HUES48 (cell line): ENCODE measurements around the gene AGBL4.

Experiments used
- H3K27ac ChIP-seq: one replicate; pipeline ENCODE4 v1.7.0; 2013; ENCODE audit warnings: low read depth, low read length, inconsistent platforms
- H3K27me3 ChIP-seq: 2 replicates; pipeline ENCODE4 v1.6.1; 2013; ENCODE audit warnings: mild to moderate bottlenecking, low read length; ENCODE audit not compliant: control insufficient read depth, insufficient read depth
- H3K36me3 ChIP-seq: 2 replicates; pipeline ENCODE4 v1.6.1; 2013; ENCODE audit warnings: low read length; ENCODE audit not compliant: control insufficient read depth, insufficient read depth
- H3K4me1 ChIP-seq: 2 replicates; pipeline ENCODE4 v1.6.1; 2013; ENCODE audit warnings: mild to moderate bottlenecking, low read length; ENCODE audit not compliant: control insufficient read depth, insufficient read depth
- H3K4me3 ChIP-seq: 2 replicates; pipeline ENCODE4 v1.5.1; 2013; ENCODE audit warnings: mild to moderate bottlenecking, low read depth, low read length
- H3K9ac ChIP-seq: 2 replicates; pipeline ENCODE4 v1.6.1; 2013; ENCODE audit warnings: mild to moderate bottlenecking, low read depth, low read length, moderate library complexity
- H3K9me3 ChIP-seq: 2 replicates; pipeline ENCODE4 v1.6.1; 2013; ENCODE audit warnings: low read length; ENCODE audit not compliant: control insufficient read depth, insufficient read depth

The AGBL4 gene

DNA sequence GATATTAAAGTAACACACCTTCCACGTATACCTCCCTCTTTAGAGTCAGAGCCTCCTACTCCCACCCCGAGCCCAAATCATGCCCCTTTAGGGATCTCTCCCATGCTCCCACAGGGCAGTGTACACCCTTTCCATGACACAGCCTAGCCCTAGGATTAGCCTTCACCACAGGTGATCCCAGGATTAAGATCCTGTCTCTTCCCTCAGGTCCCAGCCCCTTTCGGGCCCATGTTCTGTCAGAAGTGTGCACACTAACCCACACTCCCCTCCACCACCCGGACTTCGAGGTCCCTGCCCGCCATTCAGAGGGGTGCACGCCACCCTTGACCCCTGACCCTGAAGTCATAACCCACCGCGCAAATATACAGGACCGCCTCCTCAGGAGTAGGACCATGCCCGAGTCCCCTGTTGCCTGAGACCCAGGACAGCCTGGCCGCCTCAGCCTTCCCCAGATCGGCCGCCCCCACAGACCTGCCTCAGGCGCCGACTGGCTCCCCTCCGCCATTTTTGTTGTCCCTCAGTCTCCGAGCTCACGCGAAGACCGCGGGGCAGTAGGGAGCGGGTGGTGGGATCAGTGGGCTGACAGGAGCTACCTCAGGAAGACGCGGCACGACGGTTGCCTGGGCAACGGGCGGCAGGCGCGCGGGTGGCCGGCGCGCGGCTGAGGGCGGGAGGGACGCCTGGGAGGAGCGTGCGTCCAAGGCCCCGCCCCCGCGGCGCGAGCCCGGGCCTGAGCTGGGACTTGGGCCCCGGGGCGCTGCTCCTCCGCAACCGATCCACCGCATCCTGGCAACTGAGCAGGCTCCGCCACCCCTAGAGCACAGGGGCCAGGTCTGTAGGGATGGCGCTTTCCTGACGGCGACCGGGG lies at the start of gene AGBL4:
TSS of gene AGBL4 (minus strand) at position 663 of the 868 bp plus-strand sequence.
- Histone ChIP-seq H3K27me3 (peaks cover 27% of the 10 kb centered on the region), H3K4me1 (0 out of 2 replicates have a peak, but pooled peaks cover 5% of the 10 kb centered on the region), H3K9me3 (no peaks in the 10 kb centered on the region), H3K27ac (no peak within 1 kb of the TSS), H3K4me3 (peak within 1 kb of the TSS; percentile 73), H3K36me3 (no peaks in the 10 kb centered on the region), H3K9ac (no peak within 1 kb of the TSS; the same call in 1 of the 2 replicates)

DNA sequence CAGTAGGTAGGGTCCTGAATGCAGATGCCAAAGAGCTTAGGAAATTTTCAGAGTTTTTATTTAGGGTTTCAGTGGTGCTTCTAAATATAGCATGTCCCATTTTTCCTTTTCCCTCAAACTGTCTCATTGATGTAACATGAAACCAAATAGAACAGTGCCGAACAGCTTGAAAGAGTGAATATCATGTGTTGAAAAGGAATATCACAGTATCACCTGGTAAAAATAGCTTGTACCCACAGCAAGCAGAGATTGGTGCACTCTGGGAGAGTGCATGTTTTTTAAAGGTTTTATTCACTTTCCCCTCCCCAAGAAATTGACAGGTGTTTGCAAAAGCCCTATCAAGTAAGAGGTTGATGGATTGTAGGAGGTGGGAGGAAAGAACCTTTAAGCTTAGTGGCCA lies 43.1 kb upstream of the AGBL4 start:
- no peaks in the 10 kb centered on the region for H3K9me3 ChIP-seq

DNA sequence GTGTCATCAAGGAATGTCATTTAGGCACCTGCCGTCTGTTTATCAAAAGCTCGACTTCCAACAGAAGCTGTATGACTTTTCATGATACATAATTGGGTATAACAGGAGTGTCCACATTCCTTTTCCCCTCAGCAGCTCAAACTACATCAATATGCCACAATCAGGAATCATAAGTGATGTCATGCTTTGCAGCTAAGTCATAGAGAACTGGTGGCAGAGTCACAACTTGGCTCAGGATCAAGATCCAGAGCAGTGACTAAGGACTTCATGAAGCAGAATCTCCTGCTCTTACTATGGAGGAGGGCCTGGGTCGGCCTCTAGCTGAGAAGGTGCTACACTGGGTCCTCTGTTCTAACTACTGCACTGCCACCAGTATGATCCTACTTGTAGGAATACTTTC lies 36.5 kb upstream of the AGBL4 start:
- H3K9me3 ChIP-seq = no peaks in the 10 kb centered on the region

More for the DNA sequence above, 43.1 kb upstream of the AGBL4 start:
- no peak overlapping the region for H3K4me3 ChIP-seq
- H3K4me1 ChIP-seq = no peaks in the 10 kb centered on the region
- no peaks in the 10 kb centered on the region for H3K27me3 ChIP-seq
- H3K9ac ChIP-seq = no peak overlapping the region
- H3K36me3 ChIP-seq = no peaks in the 10 kb centered on the region
- no peak overlapping the region for H3K27ac ChIP-seq

DNA sequence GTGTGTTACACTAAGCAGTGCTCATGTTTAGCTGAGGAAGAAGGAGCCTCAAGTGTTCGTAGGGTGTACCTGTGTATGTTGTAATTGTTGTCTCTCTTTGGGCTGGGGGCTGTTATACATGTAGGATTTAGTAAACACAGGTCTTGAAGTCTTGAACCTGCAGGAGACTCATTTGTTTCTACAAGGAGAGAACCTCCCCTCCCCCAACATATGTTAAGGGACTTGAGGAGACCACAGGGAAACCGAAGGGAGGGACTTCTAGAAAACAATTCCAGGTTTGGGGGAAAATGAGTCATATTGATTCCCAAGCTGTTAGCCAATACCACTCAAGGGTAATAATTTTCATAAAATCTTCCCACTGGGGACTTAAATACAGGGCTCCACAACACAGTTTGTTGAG lies 25.0 kb upstream of the AGBL4 start:
- Histone ChIP-seq H3K4me3 (peak overlapping the region; percentile 55), H3K4me1 (peaks cover 11% of the 10 kb centered on the region; the same call in 1 of the 2 replicates), H3K27me3 (peaks cover 30% of the 10 kb centered on the region), H3K36me3 (no peaks in the 10 kb centered on the region), H3K27ac (no peak overlapping the region), H3K9ac (peak overlapping the region; percentile 58), H3K9me3 (no peaks in the 10 kb centered on the region)

More for the DNA sequence above, 36.5 kb upstream of the AGBL4 start:
- Histone ChIP-seq H3K4me1 (no peaks in the 10 kb centered on the region), H3K27ac (no peak overlapping the region), H3K4me3 (no peak overlapping the region), H3K27me3 (no peaks in the 10 kb centered on the region), H3K36me3 (no peaks in the 10 kb centered on the region), H3K9ac (no peak overlapping the region)

DNA sequence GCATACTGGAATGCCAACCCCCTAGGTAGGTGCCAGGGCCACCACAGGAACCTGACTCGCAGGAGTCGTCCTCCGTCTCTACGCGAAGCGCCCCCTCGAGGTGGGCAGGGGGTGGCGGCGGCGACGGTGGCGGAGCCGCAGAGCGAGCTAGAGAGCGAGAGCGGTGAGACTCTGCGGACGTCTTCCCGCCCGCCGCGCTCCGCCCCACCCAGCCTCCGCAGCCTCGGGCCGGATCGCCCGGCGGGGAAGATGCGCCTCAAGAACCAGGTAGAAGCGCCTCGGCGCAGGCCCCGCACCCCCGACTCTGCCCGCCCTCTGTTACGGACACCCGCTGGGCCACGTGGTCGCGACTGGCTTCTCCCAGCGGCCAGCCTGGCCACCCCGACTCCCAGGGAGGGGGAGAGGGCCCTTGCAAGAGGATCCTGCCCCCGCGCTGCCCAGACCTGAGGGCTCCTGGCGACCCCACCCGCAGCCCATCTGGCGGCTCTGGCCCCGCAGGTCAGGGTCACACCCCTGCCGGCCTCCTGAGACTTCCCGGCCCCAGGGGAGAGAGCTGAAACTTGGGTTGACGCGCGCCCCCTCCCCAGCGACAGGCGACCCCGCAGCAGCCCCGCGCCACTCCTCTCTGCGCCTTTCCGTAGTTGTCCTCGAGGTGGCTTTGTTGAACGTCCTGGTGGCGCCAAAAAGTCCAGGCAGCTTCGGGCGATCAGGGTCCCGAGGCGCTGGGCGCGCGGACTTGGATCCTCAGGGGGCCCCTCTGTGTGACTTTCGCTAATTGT lies 24.4 kb upstream of the AGBL4 start:
- Histone ChIP-seq H3K4me1 (peaks cover 11% of the 10 kb centered on the region; the same call in 1 of the 2 replicates), H3K9ac (peak overlapping the region; percentile 58), H3K27ac (no peak overlapping the region), H3K27me3 (peaks cover 30% of the 10 kb centered on the region), H3K4me3 (peak overlapping the region; percentile 55), H3K36me3 (no peaks in the 10 kb centered on the region), H3K9me3 (no peaks in the 10 kb centered on the region)

DNA sequence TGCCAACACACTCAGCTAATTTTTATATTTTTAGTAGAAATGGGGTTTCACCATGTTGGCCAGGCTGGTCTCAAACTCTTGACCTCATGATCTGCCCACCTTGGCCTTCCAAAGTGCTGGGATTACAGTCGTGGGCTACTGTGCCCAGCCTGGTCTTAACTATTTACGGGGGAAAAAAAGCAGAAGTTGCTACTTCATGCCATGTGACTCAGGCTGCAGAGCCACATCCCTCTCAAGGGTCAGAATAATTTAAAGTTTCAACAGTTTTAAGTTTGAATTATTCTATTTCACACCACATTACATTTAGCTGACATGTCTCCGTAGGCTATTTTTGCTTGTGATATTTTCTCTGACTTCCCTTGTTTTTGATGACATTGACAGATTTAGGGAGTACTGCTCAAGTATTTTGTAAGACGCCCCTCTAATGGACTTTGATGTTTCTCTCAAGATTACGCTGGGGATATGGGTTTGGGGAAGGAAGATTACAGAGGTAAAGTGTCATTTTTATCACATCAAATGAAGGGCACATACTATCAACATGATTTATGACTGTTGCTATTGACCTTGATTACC lies 14.6 kb upstream of the AGBL4 start:
- Histone ChIP-seq H3K9me3 (no peaks in the 10 kb centered on the region), H3K36me3 (no peaks in the 10 kb centered on the region)

DNA sequence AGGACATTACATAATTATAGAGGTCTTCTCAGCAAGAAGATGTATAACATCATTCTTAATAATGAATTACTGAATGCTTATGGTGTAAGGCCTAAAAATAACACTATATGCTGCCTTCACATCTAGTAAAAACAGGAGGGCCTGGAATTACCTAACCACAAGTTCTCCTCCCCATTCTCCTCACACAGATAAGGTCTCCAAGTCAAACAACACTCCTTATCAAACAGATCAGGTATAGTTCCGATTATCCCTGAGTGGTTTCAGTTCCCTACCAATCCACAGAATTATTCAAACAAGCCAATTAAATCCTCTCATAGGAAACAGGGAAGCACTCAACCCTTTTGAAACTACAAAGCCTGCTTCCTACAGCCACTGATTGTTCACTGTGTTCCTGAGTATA lies 4.0 kb upstream of the AGBL4 start:
- Histone ChIP-seq H3K36me3 (no peaks in the 10 kb centered on the region), H3K4me3 (no peak overlapping the region), H3K9ac (no peak overlapping the region), H3K4me1 (0 out of 2 replicates have a peak, but pooled peaks cover 5% of the 10 kb centered on the region), H3K27me3 (peaks cover 27% of the 10 kb centered on the region), H3K9me3 (no peaks in the 10 kb centered on the region), H3K27ac (no peak overlapping the region)

More for the DNA sequence above, 14.6 kb upstream of the AGBL4 start:
- H3K27ac ChIP-seq = no peak overlapping the region
- H3K27me3 ChIP-seq = no peaks in the 10 kb centered on the region
- no peaks in the 10 kb centered on the region for H3K4me1 ChIP-seq
- H3K4me3 ChIP-seq = no peak overlapping the region
- no peak overlapping the region for H3K9ac ChIP-seq

DNA sequence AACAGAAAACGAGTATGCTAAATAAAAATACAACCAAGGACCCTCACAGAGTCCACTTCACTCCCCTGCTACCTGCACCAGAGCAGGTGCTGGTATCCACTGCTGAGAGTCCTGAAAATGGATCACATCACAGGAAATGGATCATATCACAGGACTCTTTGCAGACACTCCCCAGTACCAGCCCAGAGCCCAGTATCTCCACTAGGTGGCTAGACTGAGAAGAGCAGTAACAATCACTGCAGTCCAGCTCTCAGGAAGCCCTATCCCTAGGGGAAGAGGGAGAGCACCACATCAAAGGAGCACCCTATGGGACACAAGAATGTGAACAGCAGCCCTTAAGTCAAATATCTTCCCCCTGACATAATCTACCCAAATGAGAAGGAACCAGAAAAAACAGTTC lies 28.0 kb downstream of the AGBL4 start:
- Histone ChIP-seq H3K4me3 (no peak overlapping the region), H3K27ac (no peak overlapping the region), H3K27me3 (no peaks in the 10 kb centered on the region), H3K9ac (no peak overlapping the region), H3K36me3 (no peaks in the 10 kb centered on the region), H3K4me1 (no peaks in the 10 kb centered on the region), H3K9me3 (peaks cover 13% of the 10 kb centered on the region; the same call in 1 of the 2 replicates)

DNA sequence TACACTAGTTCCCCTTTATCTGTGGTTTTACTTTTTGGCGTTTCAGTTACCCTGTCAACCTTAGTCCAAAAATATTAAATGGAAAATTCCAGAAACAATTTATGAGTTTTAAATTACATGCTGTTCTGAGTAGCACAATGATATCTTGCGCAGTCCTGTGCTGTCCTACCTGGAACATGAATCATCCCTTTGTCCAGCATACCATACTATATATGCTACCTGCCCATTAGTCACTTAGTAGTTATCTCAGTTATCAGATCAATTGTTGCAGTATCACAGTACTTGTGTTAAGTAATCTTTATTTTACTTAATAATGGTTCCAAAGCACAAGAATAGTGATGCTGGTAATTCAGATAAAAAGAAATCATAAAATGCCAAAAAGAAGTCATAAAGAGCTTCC lies 52.7 kb downstream of the AGBL4 start:
- H3K4me1 ChIP-seq = no peaks in the 10 kb centered on the region
- no peak overlapping the region for H3K9ac ChIP-seq
- H3K9me3 ChIP-seq = peaks cover 8% of the 10 kb centered on the region
- no peaks in the 10 kb centered on the region for H3K27me3 ChIP-seq
- no peak overlapping the region for H3K4me3 ChIP-seq
- no peaks in the 10 kb centered on the region for H3K36me3 ChIP-seq
- H3K27ac ChIP-seq = no peak overlapping the region

DNA sequence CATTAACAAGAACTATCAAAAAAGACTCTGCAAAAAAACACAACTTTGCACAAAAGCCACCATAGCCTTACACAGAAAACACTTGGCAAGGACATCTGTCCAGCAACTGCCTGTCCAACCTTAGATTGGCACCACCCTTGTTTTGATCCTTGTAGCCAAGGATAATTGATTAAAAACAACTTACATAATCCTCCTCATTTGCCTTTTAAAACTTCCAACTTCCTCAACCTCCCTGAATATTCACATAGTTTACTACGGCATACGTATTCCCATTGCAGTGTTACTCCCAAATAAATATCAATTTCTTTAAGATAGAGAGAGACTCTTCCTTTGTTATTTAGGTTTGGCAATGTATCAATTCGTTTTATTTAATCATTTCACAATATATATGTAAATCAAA lies 72.4 kb downstream of the AGBL4 start:
- H3K9ac ChIP-seq = no peak overlapping the region
- H3K9me3 ChIP-seq = no peaks in the 10 kb centered on the region; the same call in 1 of the 2 replicates
- H3K4me3 ChIP-seq = no peak overlapping the region
- H3K4me1 ChIP-seq = no peaks in the 10 kb centered on the region
- H3K27me3 ChIP-seq = no peaks in the 10 kb centered on the region
- no peaks in the 10 kb centered on the region for H3K36me3 ChIP-seq
- no peak overlapping the region for H3K27ac ChIP-seq
